ENCODE results near the gene PIP4K2B. TPM values are rescaled to one million over a fixed set of nuclear protein-coding genes. Genes with fewer than 3 reads are reported as not detected.

Gene PIP4K2B
- total and polyA plus RNA-seq, 2 experiments from 2014 or later: 11.1 to 39.3 TPM

DNA sequence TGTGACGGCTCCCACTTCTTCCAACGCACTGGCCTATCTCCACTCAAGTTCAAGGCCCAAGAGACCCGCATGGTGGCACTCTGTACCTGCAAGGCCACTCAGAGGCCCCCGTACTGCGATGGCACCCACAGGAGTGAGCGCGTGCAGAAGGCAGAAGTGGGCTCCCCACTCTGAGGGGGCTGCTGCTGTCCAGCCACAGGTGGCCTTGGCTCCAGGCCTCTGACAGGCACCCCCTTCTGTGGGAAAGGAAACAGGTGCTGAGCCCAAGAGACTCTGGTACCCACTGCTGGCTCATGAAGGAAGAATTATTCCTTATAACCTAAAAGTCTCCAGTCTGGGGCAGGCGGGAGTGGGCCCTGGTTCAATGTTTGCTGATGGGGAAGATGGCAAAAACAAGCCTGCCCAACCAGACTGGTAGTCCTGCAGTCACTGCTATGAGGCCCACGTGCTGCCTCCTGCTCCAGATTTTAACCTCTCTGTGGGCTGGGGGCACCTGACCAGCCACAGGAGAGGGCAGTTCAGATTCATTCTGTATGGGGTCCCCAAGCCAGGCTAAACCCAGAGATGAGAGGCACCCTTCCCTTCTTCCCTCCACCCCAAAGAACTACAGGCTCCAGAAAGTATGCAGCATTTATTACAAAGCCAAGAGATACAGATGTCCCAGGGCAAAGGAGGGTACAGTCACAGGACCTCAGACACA is 65.9 kb downstream of the PIP4K2B start:
- WGBS (ENCODE audit: low lambda C conversion rate, missing lambda C conversion rate): 93% methylated on average over 9 of the region's 9 CpGs
- Histone ChIP-seq H3K9me3 (ENCODE audit: low read depth) (no peaks in the 10 kb centered on the region), H3K27ac (no peak overlapping the region), H3K4me3 (no peak overlapping the region), H3K36me3 (replicated peaks; ENCODE audit: insufficient read depth, low read depth) (no peaks in the 10 kb centered on the region), H3K4me1 (ENCODE audit: insufficient read depth) (peaks cover 23% of the 10 kb centered on the region), H3K79me2 (peaks cover 15% of the 10 kb centered on the region), H2AFZ (no peak overlapping the region), H3K9me2 (replicated peaks; ENCODE audit: insufficient read depth) (no peaks in the 10 kb centered on the region), H4K20me1 (ENCODE audit: insufficient read depth, poor library complexity, severe bottlenecking) (peaks cover 14% of the 10 kb centered on the region), H3K4me2 (no peak overlapping the region), H3K27me3 (no peaks in the 10 kb centered on the region)
- TF ChIP-seq EZH2 (IDR thresholded peaks at IDR 0.05; ENCODE audit: borderline replicate concordance) (no peak), EZH2phosphoT487 (IDR thresholded peaks at IDR 0.05; ENCODE audit: low read depth, severe bottlenecking, unreplicated experiment) (no peak)
- TF ChIP-seq, protein P1, sequence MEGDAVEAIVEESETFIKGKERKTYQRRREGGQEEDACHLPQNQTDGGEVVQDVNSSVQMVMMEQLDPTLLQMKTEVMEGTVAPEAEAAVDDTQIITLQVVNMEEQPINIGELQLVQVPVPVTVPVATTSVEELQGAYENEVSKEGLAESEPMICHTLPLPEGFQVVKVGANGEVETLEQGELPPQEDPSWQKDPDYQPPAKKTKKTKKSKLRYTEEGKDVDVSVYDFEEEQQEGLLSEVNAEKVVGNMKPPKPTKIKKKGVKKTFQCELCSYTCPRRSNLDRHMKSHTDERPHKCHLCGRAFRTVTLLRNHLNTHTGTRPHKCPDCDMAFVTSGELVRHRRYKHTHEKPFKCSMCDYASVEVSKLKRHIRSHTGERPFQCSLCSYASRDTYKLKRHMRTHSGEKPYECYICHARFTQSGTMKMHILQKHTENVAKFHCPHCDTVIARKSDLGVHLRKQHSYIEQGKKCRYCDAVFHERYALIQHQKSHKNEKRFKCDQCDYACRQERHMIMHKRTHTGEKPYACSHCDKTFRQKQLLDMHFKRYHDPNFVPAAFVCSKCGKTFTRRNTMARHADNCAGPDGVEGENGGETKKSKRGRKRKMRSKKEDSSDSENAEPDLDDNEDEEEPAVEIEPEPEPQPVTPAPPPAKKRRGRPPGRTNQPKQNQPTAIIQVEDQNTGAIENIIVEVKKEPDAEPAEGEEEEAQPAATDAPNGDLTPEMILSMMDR (IDR thresholded peaks at IDR 0.05; ENCODE audit: poor library complexity): no peak
- DNase-seq (ENCODE audit: low spot score): no peak

DNA sequence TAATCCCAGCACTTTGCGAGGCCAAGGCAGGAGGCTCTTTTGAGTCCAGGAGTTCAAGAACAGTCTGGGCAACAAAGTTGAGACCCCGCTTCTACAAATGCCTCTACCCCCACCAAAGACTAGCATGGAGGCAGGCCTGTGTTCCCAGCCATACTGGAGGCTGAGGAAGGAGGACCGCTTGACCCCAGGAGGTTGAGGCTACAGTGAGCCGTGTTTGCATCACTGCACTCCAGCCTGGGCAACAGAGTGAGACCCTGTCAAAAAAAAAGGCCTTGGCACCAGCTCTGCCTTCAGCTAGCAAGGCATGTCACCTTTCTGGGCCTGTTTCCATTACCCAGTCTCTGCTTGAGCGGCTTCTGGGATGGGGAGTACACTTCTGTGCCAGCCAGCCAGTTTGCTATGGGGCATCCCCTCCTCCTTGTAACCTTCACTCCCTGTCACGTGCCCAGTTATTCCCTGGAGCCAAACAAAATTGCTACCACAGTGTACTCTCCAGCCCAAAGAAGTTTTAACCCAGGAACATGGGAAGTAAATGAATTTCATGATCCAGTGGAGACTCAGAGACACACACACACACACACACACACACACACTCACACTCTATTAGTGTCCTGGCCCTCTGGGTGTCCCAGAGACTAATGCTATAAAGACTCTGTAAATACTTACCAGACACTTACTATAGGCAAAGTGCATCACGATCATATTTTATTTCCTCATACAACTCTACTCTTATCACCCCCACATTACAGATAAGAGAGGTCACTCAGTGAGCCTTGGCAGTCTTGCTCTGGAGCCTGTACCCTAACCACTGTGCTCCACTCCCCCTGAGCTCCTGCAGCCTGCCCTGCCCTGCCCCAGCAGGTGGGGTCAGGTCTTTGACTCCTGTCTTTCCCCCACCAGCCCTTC is 66.7 kb downstream of the PIP4K2B start:
- Histone ChIP-seq H3K79me2 (peaks cover 10% of the 10 kb centered on the region), H4K20me1 (ENCODE audit: insufficient read depth, poor library complexity, severe bottlenecking) (peaks cover 14% of the 10 kb centered on the region), H3K4me3 (no peak overlapping the region), H3K9me2 (replicated peaks; ENCODE audit: insufficient read depth) (no peaks in the 10 kb centered on the region), H2AFZ (no peak overlapping the region), H3K4me1 (ENCODE audit: insufficient read depth) (peaks cover 23% of the 10 kb centered on the region), H3K36me3 (replicated peaks; ENCODE audit: insufficient read depth, low read depth) (no peaks in the 10 kb centered on the region), H3K27me3 (no peaks in the 10 kb centered on the region), H3K27ac (peak overlapping the region; percentile 27), H3K9me3 (ENCODE audit: low read depth) (no peaks in the 10 kb centered on the region), H3K4me2 (peak overlapping the region; percentile 94)
- WGBS (ENCODE audit: low lambda C conversion rate, missing lambda C conversion rate): 86% methylated on average over 7 of the region's 7 CpGs
- no peak for DNase-seq (ENCODE audit: low spot score)
- TF ChIP-seq, protein P1 (IDR thresholded peaks at IDR 0.05; ENCODE audit: poor library complexity): no peak
- TF ChIP-seq EZH2 (IDR thresholded peaks at IDR 0.05; ENCODE audit: borderline replicate concordance) (no peak), EZH2phosphoT487 (IDR thresholded peaks at IDR 0.05; ENCODE audit: low read depth, severe bottlenecking, unreplicated experiment) (no peak)

DNA sequence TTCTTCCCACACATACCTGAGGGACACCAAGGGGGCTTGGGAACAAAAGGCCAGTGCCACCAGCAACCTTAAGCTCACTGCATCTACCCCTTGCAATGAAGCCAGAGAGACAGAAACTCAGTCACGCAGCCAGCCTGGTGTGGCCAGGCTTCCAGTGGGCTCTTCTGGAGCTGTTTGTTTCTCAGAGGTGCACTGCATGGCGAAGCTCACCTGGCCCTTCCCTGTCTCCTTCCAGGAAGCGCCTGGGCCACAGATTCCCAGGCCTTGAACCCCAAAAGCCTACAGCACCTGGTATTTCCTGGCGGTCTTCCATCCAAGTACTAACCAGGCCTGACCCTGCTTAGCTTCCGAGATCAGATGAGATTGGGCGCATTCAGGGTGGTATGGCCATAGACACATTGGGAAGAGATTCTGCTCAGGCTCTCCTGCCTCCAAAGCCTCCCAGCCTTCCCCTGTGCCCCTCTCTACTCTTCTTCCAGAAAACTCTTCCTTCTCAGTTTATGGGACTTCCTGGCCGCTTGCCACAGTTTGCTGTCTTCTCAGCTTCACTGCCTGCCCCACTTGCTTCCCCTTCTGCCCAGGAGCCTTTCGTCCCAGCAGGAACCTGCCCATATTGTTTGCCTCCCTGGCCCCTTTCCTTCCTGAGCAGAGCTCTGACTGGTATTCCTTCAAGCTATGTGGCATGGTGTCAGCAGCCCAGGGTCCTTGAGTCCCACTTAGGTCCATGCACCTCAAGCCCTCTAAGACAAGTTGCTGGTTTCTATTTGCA is 67.6 kb downstream of the PIP4K2B start:
- Histone ChIP-seq H3K4me1 (ENCODE audit: insufficient read depth) (peaks cover 23% of the 10 kb centered on the region), H3K27me3 (no peaks in the 10 kb centered on the region), H3K36me3 (replicated peaks; ENCODE audit: insufficient read depth, low read depth) (no peaks in the 10 kb centered on the region), H2AFZ (no peak overlapping the region), H3K9me2 (replicated peaks; ENCODE audit: insufficient read depth) (no peaks in the 10 kb centered on the region), H3K27ac (peak overlapping the region; percentile 95), H3K4me3 (no peak overlapping the region), H4K20me1 (ENCODE audit: insufficient read depth, poor library complexity, severe bottlenecking) (peaks cover 14% of the 10 kb centered on the region), H3K4me2 (peak overlapping the region; percentile 94), H3K9me3 (ENCODE audit: low read depth) (no peaks in the 10 kb centered on the region), H3K79me2 (peaks cover 7% of the 10 kb centered on the region)
- DNase-seq (ENCODE audit: low spot score): no peak
- no peak for TF ChIP-seq EZH2 (IDR thresholded peaks at IDR 0.05; ENCODE audit: borderline replicate concordance)
- TF ChIP-seq, protein P1 (IDR thresholded peaks at IDR 0.05; ENCODE audit: poor library complexity): no peak
- TF ChIP-seq EZH2phosphoT487 (IDR thresholded peaks at IDR 0.05; ENCODE audit: low read depth, severe bottlenecking, unreplicated experiment): no peak
- WGBS (ENCODE audit: low lambda C conversion rate, missing lambda C conversion rate): 90% methylated on average over 8 of the region's 8 CpGs
